ENCODE data around the gene NXPE3.

DNA sequence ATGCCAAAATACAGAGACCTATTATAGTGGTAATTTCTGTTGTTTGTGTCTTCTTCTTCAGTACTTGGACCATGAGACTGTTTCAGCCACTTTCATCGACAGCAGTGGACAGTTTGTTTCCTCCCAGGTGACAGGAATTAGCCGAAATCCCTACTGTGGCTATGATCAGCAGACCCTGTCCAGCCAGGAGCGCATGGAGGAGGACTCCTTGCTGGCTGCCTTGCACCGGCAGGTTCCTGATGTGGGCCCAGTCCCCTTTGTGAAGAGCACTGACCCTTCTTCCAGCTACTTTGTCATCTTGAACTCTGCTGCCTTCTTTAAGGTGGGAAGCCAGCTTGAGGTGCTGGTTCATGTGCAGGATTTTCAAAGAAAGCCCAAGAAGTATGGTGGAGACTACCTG, 22.2 kb downstream of the NXPE3 start:
- TF ChIP-seq, protein P1, sequence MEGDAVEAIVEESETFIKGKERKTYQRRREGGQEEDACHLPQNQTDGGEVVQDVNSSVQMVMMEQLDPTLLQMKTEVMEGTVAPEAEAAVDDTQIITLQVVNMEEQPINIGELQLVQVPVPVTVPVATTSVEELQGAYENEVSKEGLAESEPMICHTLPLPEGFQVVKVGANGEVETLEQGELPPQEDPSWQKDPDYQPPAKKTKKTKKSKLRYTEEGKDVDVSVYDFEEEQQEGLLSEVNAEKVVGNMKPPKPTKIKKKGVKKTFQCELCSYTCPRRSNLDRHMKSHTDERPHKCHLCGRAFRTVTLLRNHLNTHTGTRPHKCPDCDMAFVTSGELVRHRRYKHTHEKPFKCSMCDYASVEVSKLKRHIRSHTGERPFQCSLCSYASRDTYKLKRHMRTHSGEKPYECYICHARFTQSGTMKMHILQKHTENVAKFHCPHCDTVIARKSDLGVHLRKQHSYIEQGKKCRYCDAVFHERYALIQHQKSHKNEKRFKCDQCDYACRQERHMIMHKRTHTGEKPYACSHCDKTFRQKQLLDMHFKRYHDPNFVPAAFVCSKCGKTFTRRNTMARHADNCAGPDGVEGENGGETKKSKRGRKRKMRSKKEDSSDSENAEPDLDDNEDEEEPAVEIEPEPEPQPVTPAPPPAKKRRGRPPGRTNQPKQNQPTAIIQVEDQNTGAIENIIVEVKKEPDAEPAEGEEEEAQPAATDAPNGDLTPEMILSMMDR (IDR thresholded peaks at IDR 0.05): no peak
- TF ChIP-seq POLR2A (IDR thresholded peaks at IDR 0.05) (no peak), EP300 (IDR thresholded peaks at IDR 0.05) (no peak)
